Measurements from ENCODE around the gene DUSP9. TPM values are rescaled to one million over a fixed set of nuclear protein-coding genes. Genes with fewer than 3 reads are reported as not detected.

DUSP9 gene
- total and polyA plus RNA-seq, 10 of the 15 experiments (the other 5 are each of a cell fraction or from before 2014, with no cell fraction given), result 0.10 TPM; not detected in 9

- intact Hi-C loops (cut with micrococcal nuclease; ENCODE audit: unreplicated experiment), result no loop called here
- POLR2A ChIA-PET, result no interaction called here
- H3K4me3 ChIP-seq, result no peak overlapping the region
- no peak overlapping the region for H2AFZ ChIP-seq (ENCODE audit: control insufficient read depth, low read depth, low read length)
- CTCF ChIA-PET, result no interaction called here
- no peak overlapping the region for H3K27ac ChIP-seq (ENCODE audit: control insufficient read depth, insufficient read depth)
- no peaks in the 10 kb centered on the region; the same call in 2 of the 3 replicates for H3K9me3 ChIP-seq (replicated peaks; ENCODE audit: control insufficient read depth, insufficient read depth, low read length)
- WGBS (ENCODE audit: insufficient coverage, insufficient replicate concordance, low lambda C conversion rate, missing lambda C conversion rate), result 68% methylated on average over 10 of the region's 53 CpGs
- no peaks in the 10 kb centered on the region for H3K27me3 ChIP-seq (replicated peaks in 1 of 2; ENCODE audit: control insufficient read depth in 2 of 2, insufficient read depth in 2 of 2, low read length in 1 of 2)
- H3K9ac ChIP-seq (ENCODE audit: control insufficient read depth, insufficient read depth, low read length), result no peak overlapping the region
- H3K4me1 ChIP-seq (ENCODE audit: control insufficient read depth, insufficient read depth, low read length), result no peaks in the 10 kb centered on the region
- H3K79me2 ChIP-seq (ENCODE audit: control insufficient read depth, insufficient read depth, low read length), result no peaks in the 10 kb centered on the region
- in situ Hi-C loops (cut with MboI), result no loop called here
- SMC1A ChIA-PET (ENCODE audit: uncharacterized antibody, unreplicated experiment), result no interaction called here
- TF ChIP-seq NBN (IDR thresholded peaks at IDR 0.05) (no peak), ZNF24 (IDR thresholded peaks at IDR 0.05) (no peak), BCL3 (IDR thresholded peaks at IDR 0.05; ENCODE audit: borderline replicate concordance, insufficient read depth, low read depth, low read length, poor library complexity, severe bottlenecking) (no peak), PAX5 (IDR thresholded peaks at IDR 0.05; ENCODE audit: borderline replicate concordance, low read depth, low read length) (no peak), IRF4 (IDR thresholded peaks at IDR 0.05; ENCODE audit: low read depth, low read length) (no peak), ZBTB11 (CRISPR knock-in tag; IDR thresholded peaks at IDR 0.05) (no peak), CBX3 (IDR thresholded peaks at IDR 0.05; ENCODE audit: borderline replicate concordance, low read depth) (no peak), JUND (IDR thresholded peaks at IDR 0.05; ENCODE audit: low read depth, low read length) (no peak), NR2C1 (IDR thresholded peaks at IDR 0.05) (no peak), RAD51 (IDR thresholded peaks at IDR 0.05) (no peak), SUPT20H (IDR thresholded peaks at IDR 0.05; ENCODE audit: borderline replicate concordance, control insufficient read depth, low read depth, low read length) (no peak), IRF5 (IDR thresholded peaks at IDR 0.05; ENCODE audit: borderline replicate concordance) (no peak)
- TF ChIP-seq, protein P1, sequence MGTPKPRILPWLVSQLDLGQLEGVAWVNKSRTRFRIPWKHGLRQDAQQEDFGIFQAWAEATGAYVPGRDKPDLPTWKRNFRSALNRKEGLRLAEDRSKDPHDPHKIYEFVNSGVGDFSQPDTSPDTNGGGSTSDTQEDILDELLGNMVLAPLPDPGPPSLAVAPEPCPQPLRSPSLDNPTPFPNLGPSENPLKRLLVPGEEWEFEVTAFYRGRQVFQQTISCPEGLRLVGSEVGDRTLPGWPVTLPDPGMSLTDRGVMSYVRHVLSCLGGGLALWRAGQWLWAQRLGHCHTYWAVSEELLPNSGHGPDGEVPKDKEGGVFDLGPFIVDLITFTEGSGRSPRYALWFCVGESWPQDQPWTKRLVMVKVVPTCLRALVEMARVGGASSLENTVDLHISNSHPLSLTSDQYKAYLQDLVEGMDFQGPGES (IDR thresholded peaks at IDR 0.05), result no peak
- TF ChIP-seq, protein P2, sequence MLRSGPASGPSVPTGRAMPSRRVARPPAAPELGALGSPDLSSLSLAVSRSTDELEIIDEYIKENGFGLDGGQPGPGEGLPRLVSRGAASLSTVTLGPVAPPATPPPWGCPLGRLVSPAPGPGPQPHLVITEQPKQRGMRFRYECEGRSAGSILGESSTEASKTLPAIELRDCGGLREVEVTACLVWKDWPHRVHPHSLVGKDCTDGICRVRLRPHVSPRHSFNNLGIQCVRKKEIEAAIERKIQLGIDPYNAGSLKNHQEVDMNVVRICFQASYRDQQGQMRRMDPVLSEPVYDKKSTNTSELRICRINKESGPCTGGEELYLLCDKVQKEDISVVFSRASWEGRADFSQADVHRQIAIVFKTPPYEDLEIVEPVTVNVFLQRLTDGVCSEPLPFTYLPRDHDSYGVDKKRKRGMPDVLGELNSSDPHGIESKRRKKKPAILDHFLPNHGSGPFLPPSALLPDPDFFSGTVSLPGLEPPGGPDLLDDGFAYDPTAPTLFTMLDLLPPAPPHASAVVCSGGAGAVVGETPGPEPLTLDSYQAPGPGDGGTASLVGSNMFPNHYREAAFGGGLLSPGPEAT (IDR thresholded peaks at IDR 0.05; ENCODE audit: low read depth), result no peak
- ATAC-seq (no peak), FAIRE-seq (no peak), DNase-seq (ENCODE audit: low read depth, low spot score) (no peak)
- BruUV-seq (replicated peaks), result no TSS peak
- no peaks in the 10 kb centered on the region for H3K36me3 ChIP-seq (ENCODE audit: control insufficient read depth in 2 of 2, insufficient read depth in 2 of 2, low read length in 1 of 2)
- H4K20me1 ChIP-seq (ENCODE audit: control insufficient read depth, insufficient read depth), result no peaks in the 10 kb centered on the region
- RAD21 ChIA-PET (ENCODE audit: unreplicated experiment), result no interaction called here
- H3K4me2 ChIP-seq (ENCODE audit: control insufficient read depth, insufficient read depth), result no peak overlapping the region
Measured at GRCh38 chrX:153688911-153689590, 42.0 kb downstream of the DUSP9 start.

Measured in GM12878 (cell line).